ENCODE results near the gene PCP4.

Gene PCP4

GRCh38 chr21:39867198-39867650 lies at the start of gene PCP4:
TSS of gene PCP4 (plus strand) at chr21:39867438. CDS start at chr21:39867502, 64 bp downstream.
- peak; percentile 87 for TF ChIP-seq CTCF (conservative IDR thresholded peaks at IDR 0.05; ENCODE audit: low read depth)
- ChIA-PET CTCF (interaction anchor here (0.6 to 1.9 kb wide), 13 partner anchors 9 to 1192 kb away, joined by 3 to 9 read pairs (median 3); no protein-coding TSS in a partner anchor), POLR2A (ENCODE audit: low non-redundant PET) (no interaction called here)
- H3K27ac ChIP-seq = no peak within 1 kb of the TSS
- peak; percentile 44 for DNase-seq (ENCODE audit: low spot score)

GRCh38 chr21:39818557-39818956 lies 48.7 kb upstream of the PCP4 start:
- no peak for DNase-seq (ENCODE audit: low spot score)
- H3K27ac ChIP-seq = no peak overlapping the region
- ChIA-PET POLR2A (ENCODE audit: low non-redundant PET) (no interaction called here), CTCF (interaction anchor here (0.6 kb wide), 1 partner anchor 1109 kb away, joined by 3 read pairs; no protein-coding TSS in a partner anchor)
- TF ChIP-seq CTCF (conservative IDR thresholded peaks at IDR 0.05; ENCODE audit: low read depth) = no peak

GRCh38 chr21:39822042-39822441 lies 45.2 kb upstream of the PCP4 start:
- no peak for TF ChIP-seq CTCF (conservative IDR thresholded peaks at IDR 0.05; ENCODE audit: low read depth)
- no peak for DNase-seq (ENCODE audit: low spot score)
- H3K27ac ChIP-seq = no peak overlapping the region
- ChIA-PET CTCF (no interaction called here), POLR2A (ENCODE audit: low non-redundant PET) (no interaction called here)

- ChIA-PET CTCF (no interaction called here), POLR2A (ENCODE audit: low non-redundant PET) (no interaction called here)
- no peak for TF ChIP-seq CTCF (conservative IDR thresholded peaks at IDR 0.05; ENCODE audit: low read depth)
- no peak for DNase-seq (ENCODE audit: low spot score)
- H3K27ac ChIP-seq = no peak overlapping the region
Measured at GRCh38 chr21:39825250-39825649, 42.0 kb upstream of the PCP4 start.

- no peak overlapping the region for H3K27ac ChIP-seq
- DNase-seq (ENCODE audit: low spot score) = no peak
- no peak for TF ChIP-seq CTCF (conservative IDR thresholded peaks at IDR 0.05; ENCODE audit: low read depth)
- ChIA-PET POLR2A (ENCODE audit: low non-redundant PET) (no interaction called here), CTCF (no interaction called here)
Measured at GRCh38 chr21:39834543-39834942, 32.7 kb upstream of the PCP4 start.

- no peak for TF ChIP-seq CTCF (conservative IDR thresholded peaks at IDR 0.05; ENCODE audit: low read depth)
- POLR2A ChIA-PET (ENCODE audit: low non-redundant PET) = no interaction called here
- no peak overlapping the region for H3K27ac ChIP-seq
- CTCF ChIA-PET = no interaction called here
- DNase-seq (ENCODE audit: low spot score) = no peak
Measured at GRCh38 chr21:39837861-39838359, 29.3 kb upstream of the PCP4 start.
